Astrocyte (in vitro differentiated cells and primary cell): ENCODE data around the gene SPNS3.

Source experiments
- EZH2 ChIP-seq: IDR thresholded peaks from 2 replicates; pipeline ENCODE4 v1.6.1; 2012; ENCODE audit warnings: mild to moderate bottlenecking, low read length, inconsistent platforms; ENCODE audit not compliant: insufficient read depth
- TF ChIP-seq, protein P1 (sequence below): IDR thresholded peaks from 2 replicates; pipeline ENCODE4 v1.5.1; 2011; ENCODE audit warnings: low read depth, mild to moderate bottlenecking, inconsistent platforms, low read length, moderate library complexity; ENCODE audit not compliant: insufficient read depth

DNA sequence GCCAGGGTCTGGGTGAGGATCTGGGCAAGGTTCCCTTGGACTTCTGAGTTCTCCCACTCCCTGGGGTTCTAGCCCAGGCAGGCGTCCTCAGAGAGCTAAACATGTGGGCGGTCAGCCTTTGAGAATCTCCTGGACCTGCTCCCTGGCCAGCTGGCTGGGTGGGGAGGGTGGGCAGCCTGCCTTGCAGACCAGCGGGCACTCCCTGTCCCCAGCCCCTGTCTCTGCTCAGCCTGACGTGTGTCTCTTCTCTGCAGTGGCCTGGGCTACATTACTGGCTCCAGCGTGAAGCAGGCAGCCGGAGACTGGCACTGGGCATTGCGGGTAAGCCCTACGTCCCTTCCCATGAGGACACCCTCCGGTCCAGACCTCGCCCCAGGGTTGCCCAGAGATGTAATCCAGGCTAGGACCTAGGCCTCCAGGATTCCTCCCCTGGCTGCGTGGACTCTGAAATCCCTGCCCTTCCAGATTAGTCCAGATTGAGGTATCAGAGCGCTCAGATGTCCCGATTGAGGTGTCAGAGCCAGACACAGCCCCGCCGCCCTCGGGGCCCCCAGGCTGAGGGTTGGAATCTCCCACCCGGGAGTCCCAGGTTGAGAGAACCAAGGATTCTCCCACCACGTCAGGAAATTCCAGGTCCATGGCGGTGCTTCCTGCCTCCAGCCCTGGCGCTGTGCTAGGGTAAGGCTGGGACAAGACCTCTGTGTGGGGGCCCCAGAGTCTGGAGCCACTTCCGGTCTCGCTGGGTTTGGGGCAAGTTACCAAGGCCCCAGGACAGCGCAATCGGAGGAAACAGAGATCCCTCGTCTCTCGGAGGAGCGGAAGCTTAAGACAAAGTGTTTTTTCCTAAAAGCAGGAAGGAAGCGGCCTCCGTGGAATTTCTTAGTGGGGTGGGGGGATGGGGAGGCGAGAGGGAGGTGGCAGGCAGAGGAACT is 97.3 kb downstream of the SPNS3 start:
- TF ChIP-seq, protein P1, sequence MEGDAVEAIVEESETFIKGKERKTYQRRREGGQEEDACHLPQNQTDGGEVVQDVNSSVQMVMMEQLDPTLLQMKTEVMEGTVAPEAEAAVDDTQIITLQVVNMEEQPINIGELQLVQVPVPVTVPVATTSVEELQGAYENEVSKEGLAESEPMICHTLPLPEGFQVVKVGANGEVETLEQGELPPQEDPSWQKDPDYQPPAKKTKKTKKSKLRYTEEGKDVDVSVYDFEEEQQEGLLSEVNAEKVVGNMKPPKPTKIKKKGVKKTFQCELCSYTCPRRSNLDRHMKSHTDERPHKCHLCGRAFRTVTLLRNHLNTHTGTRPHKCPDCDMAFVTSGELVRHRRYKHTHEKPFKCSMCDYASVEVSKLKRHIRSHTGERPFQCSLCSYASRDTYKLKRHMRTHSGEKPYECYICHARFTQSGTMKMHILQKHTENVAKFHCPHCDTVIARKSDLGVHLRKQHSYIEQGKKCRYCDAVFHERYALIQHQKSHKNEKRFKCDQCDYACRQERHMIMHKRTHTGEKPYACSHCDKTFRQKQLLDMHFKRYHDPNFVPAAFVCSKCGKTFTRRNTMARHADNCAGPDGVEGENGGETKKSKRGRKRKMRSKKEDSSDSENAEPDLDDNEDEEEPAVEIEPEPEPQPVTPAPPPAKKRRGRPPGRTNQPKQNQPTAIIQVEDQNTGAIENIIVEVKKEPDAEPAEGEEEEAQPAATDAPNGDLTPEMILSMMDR: no peak
- no peak for TF ChIP-seq EZH2
